GM12801 (cell line): ENCODE data around the gene MARCHF7.

Experiments used
- CTCF ChIP-seq: IDR thresholded peaks from one replicate; pipeline ENCODE4 v1.5.1; 2011; ENCODE audit warnings: control low read depth; ENCODE audit not compliant: insufficient read length; ENCODE audit errors: extremely low read depth

MARCHF7 gene

GRCh38 chr2:159712143-159712928 lies at the start of gene MARCHF7:
TSS of gene MARCHF7 (plus strand) at chr2:159712506. CDS start at chr2:159729023, 16,517 bp downstream.
- no peak for TF ChIP-seq CTCF

- TF ChIP-seq CTCF: no peak
Observed at GRCh38 chr2:159671047-159671446, 41.3 kb upstream of the MARCHF7 start.

GRCh38 chr2:159677654-159678053 lies 34.7 kb upstream of the MARCHF7 start:
- no peak for TF ChIP-seq CTCF

GRCh38 chr2:159680692-159681091 lies 31.6 kb upstream of the MARCHF7 start:
- TF ChIP-seq CTCF: no peak

GRCh38 chr2:159683817-159684216 lies 28.5 kb upstream of the MARCHF7 start:
- TF ChIP-seq CTCF: no peak

- TF ChIP-seq CTCF: no peak
Observed at GRCh38 chr2:159684796-159685195, 27.5 kb upstream of the MARCHF7 start.

- TF ChIP-seq CTCF: no peak
Observed at GRCh38 chr2:159694500-159695040, 17.7 kb upstream of the MARCHF7 start.
